ENCODE measurements around the gene FBXW12.

DNA sequence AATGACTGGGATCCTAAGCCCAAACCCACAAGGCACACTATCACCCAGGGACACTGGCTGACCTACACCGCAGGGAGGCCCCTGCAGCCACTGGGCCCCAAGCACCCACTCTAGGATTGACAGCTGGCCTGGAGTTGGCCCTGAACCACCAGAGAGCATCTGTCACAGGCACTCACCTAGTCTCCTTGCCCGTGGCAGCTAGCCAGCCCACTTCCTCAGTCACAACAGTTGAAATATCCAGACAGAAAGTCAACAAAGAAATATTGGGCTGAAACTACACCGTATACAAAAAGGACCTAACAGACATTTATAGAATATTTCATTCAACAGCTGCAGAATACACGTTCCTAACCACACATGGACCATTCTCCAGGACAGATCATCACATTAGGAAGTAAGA lies 33.4 kb upstream of the FBXW12 start:
- TF ChIP-seq TARDBP (IDR thresholded peaks at IDR 0.05): no peak
- no peak for TF ChIP-seq SP1 (IDR thresholded peaks at IDR 0.05)

Measured in HEK293T (cell line).